Ishikawa (cell line): ENCODE measurements around the gene MUC2.

ENCODE experiments used
- CEBPB ChIP-seq: IDR thresholded peaks from 2 replicates; pipeline ENCODE4 v1.6.1; 2012
- CREB1 ChIP-seq: IDR thresholded peaks from 2 replicates; pipeline ENCODE4 v1.6.1; 2012; ENCODE audit warnings: low read depth
- EGR1 ChIP-seq: IDR thresholded peaks from 2 replicates; pipeline ENCODE4 v1.6.1; 2012
- EP300 ChIP-seq: IDR thresholded peaks from 2 replicates; pipeline ENCODE4 v1.6.1; 2012; ENCODE audit warnings: borderline replicate concordance
- FOXM1 ChIP-seq: IDR thresholded peaks from 2 replicates; pipeline ENCODE4 v1.6.1; 2012; ENCODE audit warnings: low read depth, borderline replicate concordance
- MAX ChIP-seq: IDR thresholded peaks from 2 replicates; pipeline ENCODE4 v1.6.1; 2012
- NFIC ChIP-seq: IDR thresholded peaks from 2 replicates; pipeline ENCODE4 v1.6.1; 2012
- RAD21 ChIP-seq: IDR thresholded peaks from 2 replicates; pipeline ENCODE4 v1.6.1; 2012; ENCODE audit warnings: low read depth
- REST ChIP-seq: IDR thresholded peaks from 2 replicates; pipeline ENCODE4 v1.6.1; 2012; ENCODE audit warnings: low read depth, mild to moderate bottlenecking
- TAF1 ChIP-seq: IDR thresholded peaks from 2 replicates; pipeline ENCODE4 v1.6.1; 2012; ENCODE audit warnings: low read depth, mild to moderate bottlenecking
- TCF12 ChIP-seq: IDR thresholded peaks from 2 replicates; pipeline ENCODE4 v1.6.1; 2012; ENCODE audit warnings: low read depth
- TEAD4 ChIP-seq: IDR thresholded peaks from 2 replicates; pipeline ENCODE4 v1.6.1; 2012
- USF1 ChIP-seq: IDR thresholded peaks from 2 replicates; pipeline ENCODE4 v1.6.1; 2012
- YY1 ChIP-seq: IDR thresholded peaks from 2 replicates; pipeline ENCODE4 v1.6.1; 2012; ENCODE audit warnings: low read depth
- ZBTB7A ChIP-seq: IDR thresholded peaks from 2 replicates; pipeline ENCODE4 v1.6.1; 2012; ENCODE audit warnings: low read depth

MUC2 gene

GRCh38 chr11:1119604-1120146 lies 45.0 kb downstream of the MUC2 start:
- TF ChIP-seq CREB1 (no peak), ZBTB7A (no peak), YY1 (no peak), CEBPB (no peak), USF1 (no peak), RAD21 (no peak), TCF12 (no peak), EGR1 (no peak)

GRCh38 chr11:1120532-1121330 lies 46.1 kb downstream of the MUC2 start:
- no peak for TF ChIP-seq CEBPB
- no peak for TF ChIP-seq YY1
- no peak for TF ChIP-seq TAF1
- no peak for TF ChIP-seq MAX
- no peak for TF ChIP-seq TCF12
- TF ChIP-seq USF1, result no peak
- no peak for TF ChIP-seq EGR1
- TF ChIP-seq NFIC, result no peak
- no peak for TF ChIP-seq CREB1
- no peak for TF ChIP-seq TEAD4
- TF ChIP-seq EP300, result no peak
- no peak for TF ChIP-seq FOXM1
- TF ChIP-seq ZBTB7A, result no peak
- TF ChIP-seq REST, result no peak
- TF ChIP-seq RAD21, result no peak

GRCh38 chr11:1121331-1121812 lies 46.7 kb downstream of the MUC2 start:
- TF ChIP-seq MAX (no peak), YY1 (no peak), TAF1 (no peak), EGR1 (no peak), CEBPB (no peak), REST (no peak), CREB1 (no peak), EP300 (no peak), ZBTB7A (no peak), TEAD4 (no peak), RAD21 (no peak), TCF12 (no peak), FOXM1 (no peak), USF1 (no peak), NFIC (no peak)

- TF ChIP-seq RAD21, result no peak
- no peak for TF ChIP-seq TCF12
Measured at GRCh38 chr11:1121813-1122663, 47.4 kb downstream of the MUC2 start.

GRCh38 chr11:1122664-1123002 lies 48.0 kb downstream of the MUC2 start:
- TF ChIP-seq REST, result no peak
- no peak for TF ChIP-seq EGR1
- no peak for TF ChIP-seq CEBPB
- TF ChIP-seq TCF12, result no peak
- no peak for TF ChIP-seq TAF1
- TF ChIP-seq USF1, result no peak
- TF ChIP-seq NFIC, result no peak
- TF ChIP-seq YY1, result no peak
- no peak for TF ChIP-seq FOXM1
- TF ChIP-seq EP300, result no peak
- no peak for TF ChIP-seq CREB1
- no peak for TF ChIP-seq TEAD4
- no peak for TF ChIP-seq ZBTB7A
- TF ChIP-seq MAX, result no peak
- no peak for TF ChIP-seq RAD21
